WERI-Rb-1 (cell line): Measurements from ENCODE around the gene EHD3.
A peak's percentile ranks its signal among the peaks of the same experiment; 100 is the strongest.

Experiments
- DNase-seq: peaks from one replicate; pipeline ENCODE4 v3.0.0-alpha.2; 2020
- H3K27ac ChIP-seq: fragments of 250-450 bp; sonication (Bioruptor Pico); 2 replicates; pipeline ENCODE4 v1.5.1; 2020; ENCODE audit warnings: mild to moderate bottlenecking, moderate library complexity
- H3K27me3 ChIP-seq: fragments of 250-450 bp; sonication (Bioruptor Pico); 2 replicates; pipeline ENCODE4 v1.5.1; 2021; ENCODE audit warnings: mild to moderate bottlenecking, low read depth, moderate library complexity; ENCODE audit not compliant: insufficient read depth, severe bottlenecking
- H3K36me3 ChIP-seq: fragments of 250-450 bp; sonication (Bioruptor Pico); 2 replicates; pipeline ENCODE4 v1.5.1; 2020; ENCODE audit warnings: mild to moderate bottlenecking, moderate library complexity
- H3K4me3 ChIP-seq: 2 replicates; pipeline ENCODE4 v1.5.1; 2011; ENCODE audit warnings: low read depth, mild to moderate bottlenecking, control low read depth, low read length
- H3K9me3 ChIP-seq: fragments of 250-450 bp; sonication (Bioruptor Pico); 2 replicates; pipeline ENCODE4 v1.5.1; 2021; ENCODE audit warnings: mild to moderate bottlenecking, moderate library complexity; ENCODE audit not compliant: severe bottlenecking
- TF ChIP-seq, protein P1 (sequence below): IDR thresholded peaks from 2 replicates; pipeline ENCODE4 v1.5.1; 2011; ENCODE audit warnings: low read depth, mild to moderate bottlenecking, control low read depth, inconsistent platforms, low read length

EHD3 gene

DNA sequence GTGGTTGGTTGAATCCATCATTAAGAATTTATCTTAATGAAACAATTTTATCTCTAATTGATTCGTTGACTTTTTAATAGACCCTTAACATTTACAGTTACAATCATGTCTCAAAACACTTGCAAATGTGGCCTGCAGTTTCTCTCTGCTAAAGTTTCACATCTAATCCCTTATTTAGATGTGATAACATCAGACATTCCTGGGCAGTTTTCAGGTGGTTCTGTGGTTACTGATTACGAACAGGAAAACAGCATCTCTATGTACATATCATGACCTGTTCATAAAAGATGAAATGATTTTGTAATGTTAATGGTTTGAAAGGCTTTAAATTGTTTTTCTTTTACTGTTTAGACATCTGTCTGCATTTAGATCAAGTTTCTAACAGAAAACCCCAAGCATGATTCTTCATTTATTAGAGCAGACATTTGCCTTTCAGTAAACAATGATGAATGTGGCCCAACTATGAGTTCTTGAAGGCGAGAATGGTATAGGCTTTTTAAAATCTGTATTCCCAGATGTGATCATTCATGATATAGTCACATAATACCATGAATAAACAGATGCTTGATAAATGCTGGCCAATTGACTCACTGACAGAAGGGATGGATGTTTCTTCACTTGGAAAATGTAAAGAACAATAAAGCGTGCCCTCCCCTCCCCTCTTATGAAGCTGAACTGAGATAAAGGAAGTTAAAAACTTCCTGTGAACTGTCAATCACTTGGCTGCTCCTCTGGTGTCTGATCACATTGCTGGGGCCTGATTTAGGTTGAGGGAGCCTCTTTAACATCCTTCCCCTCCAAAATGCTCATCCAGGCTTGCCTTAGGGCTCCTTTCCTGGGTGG lies 20.1 kb upstream of the EHD3 start:
- Histone ChIP-seq H3K36me3 (no peaks in the 10 kb centered on the region), H3K4me3 (no peak overlapping the region), H3K9me3 (no peaks in the 10 kb centered on the region), H3K27ac (no peak overlapping the region), H3K27me3 (no peaks in the 10 kb centered on the region)
- DNase-seq, result no peak
- TF ChIP-seq, protein P1, sequence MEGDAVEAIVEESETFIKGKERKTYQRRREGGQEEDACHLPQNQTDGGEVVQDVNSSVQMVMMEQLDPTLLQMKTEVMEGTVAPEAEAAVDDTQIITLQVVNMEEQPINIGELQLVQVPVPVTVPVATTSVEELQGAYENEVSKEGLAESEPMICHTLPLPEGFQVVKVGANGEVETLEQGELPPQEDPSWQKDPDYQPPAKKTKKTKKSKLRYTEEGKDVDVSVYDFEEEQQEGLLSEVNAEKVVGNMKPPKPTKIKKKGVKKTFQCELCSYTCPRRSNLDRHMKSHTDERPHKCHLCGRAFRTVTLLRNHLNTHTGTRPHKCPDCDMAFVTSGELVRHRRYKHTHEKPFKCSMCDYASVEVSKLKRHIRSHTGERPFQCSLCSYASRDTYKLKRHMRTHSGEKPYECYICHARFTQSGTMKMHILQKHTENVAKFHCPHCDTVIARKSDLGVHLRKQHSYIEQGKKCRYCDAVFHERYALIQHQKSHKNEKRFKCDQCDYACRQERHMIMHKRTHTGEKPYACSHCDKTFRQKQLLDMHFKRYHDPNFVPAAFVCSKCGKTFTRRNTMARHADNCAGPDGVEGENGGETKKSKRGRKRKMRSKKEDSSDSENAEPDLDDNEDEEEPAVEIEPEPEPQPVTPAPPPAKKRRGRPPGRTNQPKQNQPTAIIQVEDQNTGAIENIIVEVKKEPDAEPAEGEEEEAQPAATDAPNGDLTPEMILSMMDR, result no peak

DNA sequence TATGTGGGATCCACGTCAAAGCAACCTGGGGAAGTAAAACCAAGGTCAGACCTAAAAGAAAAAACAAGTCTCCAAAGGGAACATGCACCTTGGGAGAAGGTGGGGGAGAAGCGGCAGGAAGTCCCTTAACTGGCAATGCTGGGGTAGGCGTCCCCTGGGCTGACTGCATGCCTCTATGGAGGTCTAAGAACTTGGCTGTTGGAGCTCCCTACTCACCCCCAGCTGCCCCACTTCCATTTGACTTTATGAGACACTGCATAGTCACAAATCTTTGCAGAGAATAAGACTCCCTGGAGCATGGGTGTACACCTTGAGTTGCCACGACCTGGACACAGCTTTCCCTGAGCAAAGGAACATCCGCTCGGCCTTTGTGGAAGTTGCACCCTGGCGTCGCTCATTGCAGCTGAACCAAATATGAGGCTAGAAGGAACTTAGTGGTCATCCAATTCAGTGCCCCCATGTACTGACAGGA lies 19.5 kb upstream of the EHD3 start:
- DNase-seq, result no peak
- TF ChIP-seq, protein P1, result no peak
- Histone ChIP-seq H3K27ac (no peak overlapping the region), H3K27me3 (no peaks in the 10 kb centered on the region), H3K9me3 (no peaks in the 10 kb centered on the region), H3K36me3 (no peaks in the 10 kb centered on the region), H3K4me3 (no peak overlapping the region)

DNA sequence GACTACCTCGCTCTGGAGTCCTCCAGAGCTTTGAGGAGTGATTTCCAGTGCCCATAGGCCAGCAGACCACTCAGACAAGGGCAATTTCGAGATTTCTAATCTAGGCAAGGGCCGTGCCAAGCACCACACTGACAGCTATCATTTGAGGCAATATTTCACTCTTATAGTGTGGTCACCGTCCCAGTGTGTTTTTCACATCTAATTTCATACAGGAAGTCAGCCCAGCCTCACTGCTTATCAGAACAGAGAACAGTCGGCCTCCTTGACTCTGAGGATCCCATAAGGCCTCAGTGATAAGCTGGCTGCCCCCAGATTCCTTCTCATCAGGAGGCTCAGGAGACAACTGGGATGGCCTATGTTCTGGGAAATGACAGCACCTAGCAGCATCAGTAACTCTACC lies 17.2 kb upstream of the EHD3 start:
- Histone ChIP-seq H3K4me3 (no peak overlapping the region), H3K27ac (no peak overlapping the region), H3K36me3 (no peaks in the 10 kb centered on the region), H3K27me3 (no peaks in the 10 kb centered on the region), H3K9me3 (no peaks in the 10 kb centered on the region)
- no peak for DNase-seq
- TF ChIP-seq, protein P1, result no peak

DNA sequence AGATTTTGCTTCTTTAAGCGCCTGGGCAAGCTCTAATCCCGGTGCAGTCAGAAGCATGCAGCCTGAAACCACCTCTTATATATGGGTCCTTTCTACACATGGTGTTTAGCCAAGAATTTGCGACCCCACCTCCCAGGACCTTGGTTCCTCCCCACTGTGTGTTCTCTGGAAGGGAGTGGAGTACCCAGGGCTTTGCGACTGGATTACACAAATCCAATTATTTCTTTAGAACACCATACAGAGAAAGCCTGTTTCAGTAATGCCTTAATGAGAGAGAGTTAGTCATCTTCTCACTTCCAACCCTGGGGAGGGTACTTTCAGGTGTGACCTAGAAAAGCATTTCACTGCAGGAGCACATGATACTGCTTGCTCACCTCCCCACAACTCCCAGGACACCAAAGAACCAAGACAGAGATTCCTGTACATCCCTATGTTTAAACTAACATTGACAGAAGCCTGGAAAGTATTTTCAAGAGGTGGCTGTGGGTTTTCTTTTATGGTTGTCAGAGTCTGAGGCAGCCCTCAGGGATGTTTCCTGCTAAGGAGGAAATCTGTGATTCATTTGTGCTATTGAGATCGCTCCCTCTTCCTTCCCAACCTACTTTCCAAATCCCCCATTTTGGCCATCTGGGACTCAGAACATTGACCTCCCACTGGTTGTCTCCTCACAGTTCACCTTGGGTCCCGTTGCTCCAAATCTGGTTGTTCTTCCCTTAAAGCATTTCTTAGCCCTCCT lies 16.3 kb upstream of the EHD3 start, which contains the start of gene CAPN14:
CAPN14 (minus strand) TSS at position 51 of the 736 bp plus-strand sequence. CDS start 12,068 bp downstream, outside the sequence.
- Histone ChIP-seq H3K27me3 (no peaks in the 10 kb centered on the region), H3K4me3 (no peak within 1 kb of the TSS), H3K36me3 (no peaks in the 10 kb centered on the region), H3K27ac (no peak within 1 kb of the TSS), H3K9me3 (no peaks in the 10 kb centered on the region)
- TF ChIP-seq, protein P1, result no peak
- DNase-seq, result peak; percentile 60

DNA sequence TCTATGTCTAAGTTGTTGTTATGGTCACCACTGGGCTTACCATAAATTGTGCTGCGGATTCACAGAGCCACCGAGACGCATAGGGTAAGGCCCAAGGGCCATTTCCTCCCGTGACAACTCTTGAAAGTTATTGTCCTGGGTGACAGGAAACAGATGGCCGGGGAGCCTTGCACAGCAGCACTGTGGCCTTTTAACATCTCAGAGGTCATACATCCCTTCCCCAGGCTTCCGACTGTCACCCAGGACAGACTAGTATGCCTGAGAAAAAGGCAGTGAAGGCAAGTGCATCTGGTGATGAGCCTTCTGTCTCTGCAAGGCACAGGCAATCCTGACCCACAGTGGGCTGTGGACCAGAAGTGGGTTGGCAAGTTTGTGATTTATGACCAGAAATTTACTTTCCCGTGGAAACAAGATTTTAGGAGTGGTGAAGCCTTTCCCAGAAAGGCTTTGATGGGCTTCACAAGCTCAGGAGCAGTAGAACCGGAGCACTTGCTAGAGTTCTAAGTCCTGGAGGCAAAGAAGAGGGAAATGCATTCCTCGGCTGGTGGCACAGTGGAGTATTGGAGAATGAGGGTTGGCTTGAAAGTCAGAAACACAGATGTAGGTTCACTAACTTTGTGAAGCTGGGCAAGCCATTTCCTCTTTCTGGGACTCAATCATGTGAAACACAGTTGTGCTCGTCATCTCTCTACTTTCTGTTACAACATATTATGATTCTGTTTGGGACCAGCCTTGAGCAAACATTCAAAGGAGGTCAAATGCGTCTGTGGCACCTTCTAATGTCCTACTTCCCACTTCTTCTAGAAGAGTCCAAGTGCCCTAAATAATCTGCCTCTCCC lies 14.6 kb upstream of the EHD3 start:
- DNase-seq, result no peak
- TF ChIP-seq, protein P1, result no peak
- H3K9me3 ChIP-seq, result no peaks in the 10 kb centered on the region
- H3K27ac ChIP-seq, result no peak overlapping the region
- H3K27me3 ChIP-seq, result no peaks in the 10 kb centered on the region
- H3K4me3 ChIP-seq, result no peak overlapping the region
- no peaks in the 10 kb centered on the region for H3K36me3 ChIP-seq
